ENCODE results near the gene MYO6.

The MYO6 gene

DNA sequence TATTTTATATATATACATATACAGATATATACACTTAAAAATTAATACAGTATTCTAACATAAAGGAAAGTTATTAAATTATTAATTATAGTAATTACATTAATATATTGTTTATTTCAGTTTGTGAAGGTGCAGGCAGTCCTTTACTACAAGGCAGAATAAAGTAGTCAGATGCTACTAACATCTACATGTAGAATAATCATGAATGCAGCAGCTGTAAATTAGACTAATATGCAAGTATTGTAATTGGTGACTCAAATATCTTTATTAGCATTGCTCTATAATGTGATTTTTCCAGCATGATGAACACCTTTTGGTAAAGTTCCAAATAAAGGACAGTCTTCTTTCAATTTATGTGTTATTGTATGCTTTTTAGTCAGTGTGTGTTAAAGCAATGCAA lies 17.3 kb downstream of the MYO6 start:
- TF ChIP-seq TAF1 (IDR thresholded peaks at IDR 0.05; ENCODE audit: borderline replicate concordance, insufficient read depth, low read length) (no peak), REST (IDR thresholded peaks at IDR 0.05; ENCODE audit: insufficient read depth in 1 of 2, low read depth in 2 of 2, low read length in 2 of 2) (no peak), POLR2AphosphoS5 (IDR thresholded peaks at IDR 0.05; ENCODE audit: low read depth, low read length) (no peak), SIN3A (IDR thresholded peaks at IDR 0.05; ENCODE audit: borderline replicate concordance, insufficient read depth, low read length) (no peak), FOXP2 (optimal IDR thresholded peaks at IDR 0.05; ENCODE audit: borderline replicate concordance, extremely low read depth, extremely low read length, insufficient read depth) (no peak)

- TF ChIP-seq FOXP2 (optimal IDR thresholded peaks at IDR 0.05; ENCODE audit: borderline replicate concordance, extremely low read depth, extremely low read length, insufficient read depth) (no peak), TAF1 (IDR thresholded peaks at IDR 0.05; ENCODE audit: borderline replicate concordance, insufficient read depth, low read length) (no peak), REST (IDR thresholded peaks at IDR 0.05; ENCODE audit: insufficient read depth in 1 of 2, low read depth in 2 of 2, low read length in 2 of 2) (no peak), POLR2AphosphoS5 (IDR thresholded peaks at IDR 0.05; ENCODE audit: low read depth, low read length) (no peak), SIN3A (IDR thresholded peaks at IDR 0.05; ENCODE audit: borderline replicate concordance, insufficient read depth, low read length) (no peak)
These were observed 21.8 kb downstream of the MYO6 start for GRCh38 chr6:75770844-75771243.

GRCh38 chr6:75775219-75775618 lies 26.2 kb downstream of the MYO6 start:
- TF ChIP-seq TAF1 (IDR thresholded peaks at IDR 0.05; ENCODE audit: borderline replicate concordance, insufficient read depth, low read length) (no peak), SIN3A (IDR thresholded peaks at IDR 0.05; ENCODE audit: borderline replicate concordance, insufficient read depth, low read length) (no peak), FOXP2 (optimal IDR thresholded peaks at IDR 0.05; ENCODE audit: borderline replicate concordance, extremely low read depth, extremely low read length, insufficient read depth) (no peak), REST (IDR thresholded peaks at IDR 0.05; ENCODE audit: insufficient read depth in 1 of 2, low read depth in 2 of 2, low read length in 2 of 2) (no peak), POLR2AphosphoS5 (IDR thresholded peaks at IDR 0.05; ENCODE audit: low read depth, low read length) (no peak)

GRCh38 chr6:75776461-75776860 lies 27.4 kb downstream of the MYO6 start:
- no peak for TF ChIP-seq TAF1 (IDR thresholded peaks at IDR 0.05; ENCODE audit: borderline replicate concordance, insufficient read depth, low read length)
- TF ChIP-seq SIN3A (IDR thresholded peaks at IDR 0.05; ENCODE audit: borderline replicate concordance, insufficient read depth, low read length), result no peak
- TF ChIP-seq FOXP2 (optimal IDR thresholded peaks at IDR 0.05; ENCODE audit: borderline replicate concordance, extremely low read depth, extremely low read length, insufficient read depth), result no peak
- TF ChIP-seq REST (IDR thresholded peaks at IDR 0.05; ENCODE audit: insufficient read depth in 1 of 2, low read depth in 2 of 2, low read length in 2 of 2), result no peak
- TF ChIP-seq POLR2AphosphoS5 (IDR thresholded peaks at IDR 0.05; ENCODE audit: low read depth, low read length), result no peak

DNA sequence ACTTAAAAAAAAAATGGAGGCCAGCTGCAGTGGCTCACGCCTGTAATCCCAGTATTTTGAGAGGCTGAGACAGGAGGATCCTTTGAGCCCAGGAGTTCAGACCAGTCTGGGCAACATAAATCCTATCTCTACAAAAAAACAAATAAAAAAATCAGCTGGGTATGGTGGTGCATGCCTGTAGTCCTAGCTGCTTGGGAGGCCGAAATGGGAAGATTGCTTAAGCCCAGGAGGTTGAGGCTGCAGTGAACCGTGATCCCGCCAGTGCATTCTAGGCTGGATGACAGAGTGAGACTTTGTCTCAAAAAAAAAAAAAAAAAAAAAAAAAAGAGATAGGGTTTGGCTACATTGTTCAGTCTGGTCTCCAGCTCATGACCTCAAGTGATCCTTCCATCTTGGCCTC lies 29.7 kb downstream of the MYO6 start:
- no peak for TF ChIP-seq TAF1 (IDR thresholded peaks at IDR 0.05; ENCODE audit: borderline replicate concordance, insufficient read depth, low read length)
- TF ChIP-seq FOXP2 (optimal IDR thresholded peaks at IDR 0.05; ENCODE audit: borderline replicate concordance, extremely low read depth, extremely low read length, insufficient read depth), result no peak
- no peak for TF ChIP-seq SIN3A (IDR thresholded peaks at IDR 0.05; ENCODE audit: borderline replicate concordance, insufficient read depth, low read length)
- TF ChIP-seq REST (IDR thresholded peaks at IDR 0.05; ENCODE audit: insufficient read depth in 1 of 2, low read depth in 2 of 2, low read length in 2 of 2), result no peak
- no peak for TF ChIP-seq POLR2AphosphoS5 (IDR thresholded peaks at IDR 0.05; ENCODE audit: low read depth, low read length)

Data from PFSK-1 (cell line).